Stimulated activated CD8-positive, alpha-beta memory T cell treated with anti-CD3 and anti-CD28 coated beads, Interleukin-4, amount 100 ng/mL, for 24 hours (primary cell): ENCODE measurements around the gene SEMA5B.

Experiments
- DNase-seq: peaks from one replicate; pipeline ENCODE4 v3.0.0-alpha.2; 2020; ENCODE audit warnings: low read depth

SEMA5B gene

GRCh38 chr3:122969585-122970469 is 57.7 kb downstream of the SEMA5B start:
- no peak for DNase-seq

GRCh38 chr3:122967765-122968164 is 59.8 kb downstream of the SEMA5B start:
- DNase-seq: no peak

GRCh38 chr3:122967356-122967755 is 60.2 kb downstream of the SEMA5B start:
- DNase-seq: no peak

DNA sequence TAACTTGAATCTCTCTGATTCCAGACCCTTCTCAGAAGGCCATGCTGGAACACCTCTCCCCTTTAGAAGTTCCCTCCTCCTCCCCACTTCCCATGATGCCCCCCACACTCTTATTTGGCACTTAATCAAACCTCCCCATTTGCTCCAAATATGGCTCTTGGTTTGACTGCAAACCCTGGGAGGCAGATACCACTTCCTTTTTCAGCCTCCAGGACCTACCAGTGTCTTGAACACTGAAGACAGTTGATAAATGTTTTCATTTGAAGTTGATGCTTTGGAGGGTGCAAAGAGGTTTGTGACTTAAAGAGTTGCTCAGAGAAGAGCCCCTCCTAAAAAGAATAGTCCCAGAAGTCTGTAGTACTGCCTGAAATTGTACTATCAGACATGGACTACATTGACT is 61.5 kb downstream of the SEMA5B start:
- no peak for DNase-seq

GRCh38 chr3:122964811-122965210 is 62.8 kb downstream of the SEMA5B start:
- no peak for DNase-seq

GRCh38 chr3:122962149-122962548 is 65.4 kb downstream of the SEMA5B start:
- DNase-seq: no peak

DNA sequence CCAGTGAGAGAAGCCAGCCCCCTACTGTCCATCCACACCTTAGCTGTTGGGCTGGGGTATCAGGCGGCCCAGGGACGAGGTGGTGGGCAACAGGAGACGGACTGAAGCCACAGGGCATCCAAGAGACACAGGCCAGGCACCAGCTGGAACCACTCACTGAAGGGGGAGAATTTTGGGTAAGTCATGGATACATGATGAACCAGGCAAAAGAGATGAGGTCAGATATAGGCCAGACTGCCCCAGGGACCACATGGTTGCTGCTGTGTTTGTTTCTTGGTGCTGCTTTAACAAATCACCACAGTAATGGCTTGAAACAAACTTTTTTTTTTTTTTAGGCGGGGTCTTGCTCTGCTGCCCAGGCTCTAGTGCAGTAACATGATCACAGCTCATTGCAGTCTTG is 66.4 kb downstream of the SEMA5B start:
- DNase-seq: no peak

GRCh38 chr3:122960652-122961051 is 66.9 kb downstream of the SEMA5B start:
- no peak for DNase-seq

DNA sequence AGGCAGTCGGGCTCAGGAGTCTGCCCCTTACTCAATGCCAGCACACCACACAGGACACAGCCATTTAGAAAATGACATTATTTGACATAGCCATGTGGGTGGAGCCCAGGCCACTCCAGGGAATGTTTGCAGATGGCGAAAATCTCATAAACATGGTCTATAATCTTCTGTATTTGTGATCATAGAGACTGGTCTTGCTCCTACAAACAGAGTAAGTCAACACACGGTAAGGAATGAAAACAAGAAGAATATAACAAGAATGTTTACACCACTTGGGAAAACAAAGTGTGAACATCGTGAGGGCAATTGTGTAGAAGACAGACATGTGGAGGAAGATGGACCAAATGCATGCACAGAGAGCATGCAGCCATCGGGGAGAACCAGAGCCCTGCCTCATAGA is 68.2 kb downstream of the SEMA5B start:
- no peak for DNase-seq

DNA sequence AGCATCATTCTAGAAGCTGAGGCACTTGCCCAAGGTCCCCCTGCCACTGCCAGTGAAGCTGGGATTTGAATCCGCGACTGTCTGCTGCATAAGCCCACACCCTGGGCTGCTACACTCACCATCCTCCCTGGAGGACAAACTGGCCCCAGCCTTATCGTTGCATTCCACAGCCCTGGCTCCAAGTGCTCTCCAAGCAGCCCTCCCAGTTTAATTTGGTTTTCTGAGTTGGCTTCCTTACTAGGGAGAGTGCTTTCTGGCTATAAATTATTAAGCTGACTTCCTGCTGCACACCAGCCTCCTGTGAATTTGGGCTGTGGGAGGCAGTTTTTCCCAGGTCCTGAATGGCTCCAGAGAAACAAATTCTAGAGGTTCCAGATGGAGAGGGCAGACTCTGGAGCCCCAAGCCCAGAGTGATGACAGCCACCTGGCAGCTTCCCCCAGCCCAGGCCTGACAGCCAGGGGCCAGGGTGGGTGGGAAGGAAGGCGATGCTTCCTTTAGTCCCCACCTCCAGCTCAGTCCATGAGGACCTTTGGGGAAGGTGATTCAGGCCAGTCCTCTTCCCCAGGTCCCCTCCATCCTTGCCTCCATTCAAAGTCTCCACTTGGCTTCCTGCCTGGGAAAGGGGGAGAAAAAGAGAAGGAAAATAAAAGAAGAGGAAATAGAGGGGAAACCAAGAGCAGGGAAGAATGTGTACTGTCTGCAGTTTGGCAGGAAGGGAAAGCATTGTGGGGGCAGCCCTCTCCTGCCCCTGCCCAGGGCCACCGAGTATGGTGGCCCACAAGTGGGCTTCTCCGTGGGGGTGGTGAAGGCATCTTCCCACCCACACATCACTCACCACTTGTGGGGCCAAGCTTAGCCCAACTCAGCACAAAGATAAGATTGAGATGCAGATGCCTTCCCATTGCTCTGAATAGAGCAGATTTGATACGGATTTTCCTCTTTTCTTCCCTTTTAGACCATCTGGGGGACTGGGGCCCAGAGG is 69.6 kb downstream of the SEMA5B start:
- DNase-seq: no peak

- no peak for DNase-seq
These were observed 70.7 kb downstream of the SEMA5B start for GRCh38 chr3:122956693-122957455.

DNA sequence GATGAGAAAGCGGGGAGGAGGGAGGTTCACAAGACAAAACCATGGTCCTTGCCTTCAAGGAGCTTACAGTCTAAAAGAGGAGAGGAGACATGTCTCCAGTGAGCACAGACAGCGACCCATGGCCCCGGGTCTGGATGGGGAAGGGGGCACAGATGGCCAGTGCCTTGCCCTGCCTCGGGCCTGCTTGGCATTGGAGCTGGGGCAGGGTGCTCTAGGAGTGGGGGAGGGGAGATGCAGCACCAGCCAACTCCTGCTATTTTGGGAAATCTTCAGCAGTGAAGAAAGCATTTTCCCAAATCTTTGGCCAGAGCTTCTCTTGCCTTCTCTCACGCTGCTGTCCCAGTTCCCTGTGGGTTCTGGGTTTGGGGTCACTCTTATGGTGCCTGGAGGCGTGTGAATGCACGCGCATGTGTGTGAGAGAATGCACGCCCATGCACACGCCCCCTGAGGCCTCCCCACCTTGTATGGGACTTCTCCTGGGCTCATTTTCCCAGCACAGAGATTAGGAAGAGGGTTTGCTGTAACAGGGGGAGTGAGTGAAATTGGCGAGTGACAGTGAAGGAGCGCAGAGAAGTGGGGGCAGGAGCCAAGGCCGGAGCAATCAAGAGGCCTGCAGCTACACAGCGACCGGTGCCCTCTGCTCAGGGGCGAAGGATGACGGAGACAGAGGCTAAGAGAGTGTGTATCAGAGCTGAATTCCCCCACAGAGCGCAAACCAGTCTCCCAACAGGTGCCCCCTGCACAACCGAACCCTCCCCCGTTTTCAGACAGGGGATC is 71.5 kb downstream of the SEMA5B start:
- DNase-seq: no peak

- DNase-seq: no peak
These were observed 75.0 kb downstream of the SEMA5B start for GRCh38 chr3:122952520-122952919.

GRCh38 chr3:122948408-122948807 is 79.2 kb downstream of the SEMA5B start:
- DNase-seq: no peak

GRCh38 chr3:122947738-122948137 is 79.8 kb downstream of the SEMA5B start:
- DNase-seq: no peak

DNA sequence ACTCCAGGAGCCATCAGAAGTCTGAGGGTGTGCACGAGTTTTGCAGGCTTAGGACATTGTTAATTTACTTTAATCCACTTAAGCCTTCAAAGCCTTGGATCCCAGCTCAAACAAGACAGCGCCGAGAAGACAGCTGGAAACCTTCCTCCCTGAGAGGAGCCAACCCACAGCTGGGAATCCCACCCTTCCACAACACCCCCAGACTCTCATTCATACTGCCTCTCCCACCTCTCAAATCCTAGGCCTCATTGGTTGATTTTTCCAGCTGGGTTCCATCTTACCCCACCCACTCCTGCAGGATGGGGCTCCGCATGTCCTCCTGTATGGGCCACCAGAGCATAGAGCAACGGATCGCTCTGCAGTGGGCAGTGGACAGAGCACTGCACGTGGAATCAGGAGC is 80.4 kb downstream of the SEMA5B start:
- no peak for DNase-seq

DNA sequence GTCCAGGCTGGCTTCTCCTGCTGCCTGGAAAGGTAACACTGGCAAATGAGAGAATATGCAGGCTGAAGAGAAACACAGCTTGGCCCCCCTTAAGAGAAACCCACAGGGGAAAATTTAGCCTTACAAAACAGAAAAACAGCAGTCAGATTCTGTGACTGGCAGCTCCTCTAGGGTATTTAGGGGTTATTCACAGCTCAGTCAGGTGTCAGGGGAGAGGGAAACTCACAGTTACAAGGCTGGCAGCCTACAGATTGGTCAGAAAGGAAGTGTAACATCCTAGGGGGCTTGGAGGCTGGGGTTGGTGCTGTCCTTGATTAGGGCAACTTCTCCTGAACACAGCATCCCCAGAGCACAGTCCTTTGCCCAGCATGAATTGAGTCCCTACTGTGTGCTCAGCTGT is 81.4 kb downstream of the SEMA5B start:
- no peak for DNase-seq

DNA sequence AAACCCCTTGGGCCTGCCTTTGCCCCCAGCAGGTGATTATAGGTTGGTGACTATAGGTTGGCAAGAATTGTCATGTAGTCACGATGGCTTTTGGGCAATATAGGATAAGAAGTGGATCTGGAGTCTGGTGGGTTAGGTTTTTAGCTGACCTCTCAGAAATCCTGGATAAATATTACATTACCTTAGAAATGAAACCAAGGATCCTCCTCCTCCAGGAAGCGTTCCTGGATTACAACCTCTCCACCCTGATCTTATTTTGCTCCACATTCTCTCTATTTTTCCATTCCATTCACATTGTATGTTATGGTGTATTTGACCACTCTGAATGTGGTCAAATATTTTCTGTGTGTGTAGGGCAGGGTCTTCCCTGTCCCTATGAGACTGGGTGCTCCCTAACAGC is 82.3 kb downstream of the SEMA5B start:
- no peak for DNase-seq

DNA sequence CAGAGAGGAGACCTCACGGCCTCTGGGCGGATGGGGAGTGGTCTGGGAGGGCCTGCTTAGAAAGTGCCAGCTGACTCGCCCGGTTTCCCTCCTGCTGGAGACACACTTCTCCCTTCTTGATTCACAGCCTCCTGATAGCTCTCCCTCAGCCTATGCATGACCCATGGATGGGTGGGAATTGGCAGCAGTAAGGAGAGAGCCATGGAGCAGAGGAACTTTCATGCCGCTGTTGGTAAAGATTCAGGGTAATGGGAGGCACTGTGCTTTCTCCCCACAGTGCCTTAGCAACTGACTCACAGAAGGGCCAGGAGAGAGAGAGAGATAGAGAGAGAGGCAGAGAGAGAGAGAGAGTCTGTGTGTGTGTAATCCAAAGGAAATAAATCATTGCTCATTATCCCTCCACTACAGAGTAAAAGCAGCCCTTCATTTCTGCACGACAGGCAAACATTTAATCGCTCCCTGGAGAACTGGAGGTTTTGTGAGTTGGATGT is 82.8 kb downstream of the SEMA5B start:
- no peak for DNase-seq

DNA sequence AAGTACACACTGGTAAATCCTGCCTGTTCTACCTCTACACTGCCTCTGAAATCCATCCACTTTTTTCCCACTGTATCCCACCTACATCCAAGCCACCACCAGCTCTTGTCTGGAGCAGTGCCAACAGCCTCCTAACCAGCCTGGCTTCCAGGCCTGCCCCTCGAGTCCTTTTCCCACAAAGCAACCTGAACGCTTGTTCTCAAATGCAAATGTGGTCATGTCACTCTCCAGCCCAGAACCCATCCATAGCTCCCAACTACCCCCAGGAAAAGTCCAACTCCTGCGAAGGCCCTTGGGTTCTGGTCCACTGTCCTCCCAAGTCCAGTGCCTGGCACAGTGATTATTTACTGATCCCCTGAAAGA is 83.8 kb downstream of the SEMA5B start:
- DNase-seq: no peak
